HG03097 (cell line): ENCODE measurements around the gene ELAVL4.

Experiments
- ATAC-seq: cut with Tn5 transposase; IDR thresholded peaks from one replicate; pipeline ENCODE4 v1.9.1; 2021; ENCODE audit not compliant: unreplicated experiment, low FRiP score

The ELAVL4 gene

GRCh38 chr1:50175719-50176639, 67.3 kb downstream of the ELAVL4 start:
- no peak for ATAC-seq

GRCh38 chr1:50177994-50178393, 69.3 kb downstream of the ELAVL4 start:
- ATAC-seq = no peak

GRCh38 chr1:50179639-50180038, 70.9 kb downstream of the ELAVL4 start:
- ATAC-seq = no peak

GRCh38 chr1:50180367-50180766, 71.6 kb downstream of the ELAVL4 start:
- ATAC-seq = no peak

GRCh38 chr1:50181027-50181663, 72.4 kb downstream of the ELAVL4 start:
- ATAC-seq = no peak

GRCh38 chr1:50183378-50184133, 74.8 kb downstream of the ELAVL4 start:
- no peak for ATAC-seq

- no peak for ATAC-seq
These were observed 80.6 kb downstream of the ELAVL4 start for GRCh38 chr1:50189369-50189768.

- no peak for ATAC-seq
These were observed 84.3 kb downstream of the ELAVL4 start for GRCh38 chr1:50193002-50193401.

- no peak for ATAC-seq
These were observed 86.5 kb downstream of the ELAVL4 start for GRCh38 chr1:50195205-50195604.

GRCh38 chr1:50196081-50196480, 87.4 kb downstream of the ELAVL4 start:
- ATAC-seq = no peak

- no peak for ATAC-seq
These were observed 88.5 kb downstream of the ELAVL4 start for GRCh38 chr1:50197216-50197615.

GRCh38 chr1:50208315-50208714, 99.6 kb downstream of the ELAVL4 start:
- ATAC-seq = no peak

GRCh38 chr1:50208756-50209155, 100.0 kb downstream of the ELAVL4 start:
- no peak for ATAC-seq

- no peak for ATAC-seq
These were observed 101.0 kb downstream of the ELAVL4 start for GRCh38 chr1:50209749-50210148.

GRCh38 chr1:50213505-50213904, 104.8 kb downstream of the ELAVL4 start:
- no peak for ATAC-seq

- ATAC-seq = no peak
These were observed 106.0 kb downstream of the ELAVL4 start for GRCh38 chr1:50214717-50215116.

- ATAC-seq = no peak
These were observed 109.8 kb downstream of the ELAVL4 start for GRCh38 chr1:50218344-50219120.

GRCh38 chr1:50228871-50229384, 120.2 kb downstream of the ELAVL4 start:
- ATAC-seq = no peak

GRCh38 chr1:50231209-50231608, 122.5 kb downstream of the ELAVL4 start:
- no peak for ATAC-seq

- no peak for ATAC-seq
These were observed 123.6 kb downstream of the ELAVL4 start for GRCh38 chr1:50232336-50232735.
